ENCODE results near the gene PLSCR5.

GRCh38 chr3:146574173-146574572, 31.0 kb downstream of the PLSCR5 start:
- no peak for TF ChIP-seq USF2 (IDR thresholded peaks at IDR 0.05; ENCODE audit: borderline replicate concordance, low read depth, low read length)
- TF ChIP-seq ELF1 (IDR thresholded peaks at IDR 0.05) = no peak
- no peak for TF ChIP-seq CTCF (IDR thresholded peaks at IDR 0.05)
- no peak for TF ChIP-seq REST (IDR thresholded peaks at IDR 0.05; ENCODE audit: low read depth, low read length)
- TF ChIP-seq POLR2AphosphoS5 (IDR thresholded peaks at IDR 0.05; ENCODE audit: low read depth, low read length) = no peak
- no peak for TF ChIP-seq IRF3 (IDR thresholded peaks at IDR 0.05; ENCODE audit: low read depth, low read length)
- TF ChIP-seq GABPA (IDR thresholded peaks at IDR 0.05; ENCODE audit: low read depth) = no peak
- TF ChIP-seq YY1 (IDR thresholded peaks at IDR 0.05; ENCODE audit: low read depth) = no peak
- no peak for TF ChIP-seq EP300 (IDR thresholded peaks at IDR 0.05; ENCODE audit: borderline replicate concordance in 1 of 2, low read depth in 1 of 2, low read length in 1 of 2)
- TF ChIP-seq MAX (IDR thresholded peaks at IDR 0.05; ENCODE audit: low read depth) = no peak
- TF ChIP-seq MXI1 (IDR thresholded peaks at IDR 0.05; ENCODE audit: low read depth, low read length) = no peak
- no peak for TF ChIP-seq EZH2phosphoT487 (IDR thresholded peaks at IDR 0.05; ENCODE audit: borderline replicate concordance, low read depth)

Data from SK-N-SH (cell line).